ENCODE results near the gene THOC6.

The THOC6 gene

DNA sequence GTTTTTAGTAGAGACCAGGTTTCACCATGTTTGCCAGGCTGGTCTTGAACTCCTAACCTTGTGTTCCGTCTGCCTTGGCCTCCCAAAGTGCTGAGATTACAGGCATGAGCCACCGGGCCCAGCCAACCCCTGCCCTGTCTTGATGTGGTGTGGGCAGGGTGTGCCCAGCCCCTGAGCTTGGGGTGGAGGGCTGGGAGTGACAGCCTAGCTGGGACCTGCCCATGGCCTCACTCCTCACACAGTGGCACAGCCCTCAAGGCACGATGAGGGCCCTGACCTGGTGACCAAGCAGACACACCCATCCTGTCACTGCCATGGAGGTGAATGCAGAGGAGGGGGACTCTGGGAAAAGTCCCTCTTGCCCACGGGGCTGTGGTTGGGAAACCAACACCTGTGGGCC is 44.7 kb downstream of the THOC6 start:
- no peak for TF ChIP-seq TAF1 (IDR thresholded peaks at IDR 0.05; ENCODE audit: low read depth)
- TF ChIP-seq YY1 (IDR thresholded peaks at IDR 0.05; ENCODE audit: low read depth), result no peak
- TF ChIP-seq CREB1 (IDR thresholded peaks at IDR 0.05; ENCODE audit: low read depth), result no peak
- TF ChIP-seq ZBTB7A (IDR thresholded peaks at IDR 0.05; ENCODE audit: low read depth), result no peak
- TF ChIP-seq, protein P1, sequence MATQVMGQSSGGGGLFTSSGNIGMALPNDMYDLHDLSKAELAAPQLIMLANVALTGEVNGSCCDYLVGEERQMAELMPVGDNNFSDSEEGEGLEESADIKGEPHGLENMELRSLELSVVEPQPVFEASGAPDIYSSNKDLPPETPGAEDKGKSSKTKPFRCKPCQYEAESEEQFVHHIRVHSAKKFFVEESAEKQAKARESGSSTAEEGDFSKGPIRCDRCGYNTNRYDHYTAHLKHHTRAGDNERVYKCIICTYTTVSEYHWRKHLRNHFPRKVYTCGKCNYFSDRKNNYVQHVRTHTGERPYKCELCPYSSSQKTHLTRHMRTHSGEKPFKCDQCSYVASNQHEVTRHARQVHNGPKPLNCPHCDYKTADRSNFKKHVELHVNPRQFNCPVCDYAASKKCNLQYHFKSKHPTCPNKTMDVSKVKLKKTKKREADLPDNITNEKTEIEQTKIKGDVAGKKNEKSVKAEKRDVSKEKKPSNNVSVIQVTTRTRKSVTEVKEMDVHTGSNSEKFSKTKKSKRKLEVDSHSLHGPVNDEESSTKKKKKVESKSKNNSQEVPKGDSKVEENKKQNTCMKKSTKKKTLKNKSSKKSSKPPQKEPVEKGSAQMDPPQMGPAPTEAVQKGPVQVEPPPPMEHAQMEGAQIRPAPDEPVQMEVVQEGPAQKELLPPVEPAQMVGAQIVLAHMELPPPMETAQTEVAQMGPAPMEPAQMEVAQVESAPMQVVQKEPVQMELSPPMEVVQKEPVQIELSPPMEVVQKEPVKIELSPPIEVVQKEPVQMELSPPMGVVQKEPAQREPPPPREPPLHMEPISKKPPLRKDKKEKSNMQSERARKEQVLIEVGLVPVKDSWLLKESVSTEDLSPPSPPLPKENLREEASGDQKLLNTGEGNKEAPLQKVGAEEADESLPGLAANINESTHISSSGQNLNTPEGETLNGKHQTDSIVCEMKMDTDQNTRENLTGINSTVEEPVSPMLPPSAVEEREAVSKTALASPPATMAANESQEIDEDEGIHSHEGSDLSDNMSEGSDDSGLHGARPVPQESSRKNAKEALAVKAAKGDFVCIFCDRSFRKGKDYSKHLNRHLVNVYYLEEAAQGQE (IDR thresholded peaks at IDR 0.05; ENCODE audit: low read depth), result no peak
- TF ChIP-seq, protein P2, sequence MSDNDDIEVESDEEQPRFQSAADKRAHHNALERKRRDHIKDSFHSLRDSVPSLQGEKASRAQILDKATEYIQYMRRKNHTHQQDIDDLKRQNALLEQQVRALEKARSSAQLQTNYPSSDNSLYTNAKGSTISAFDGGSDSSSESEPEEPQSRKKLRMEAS (IDR thresholded peaks at IDR 0.05), result no peak
- no peak for TF ChIP-seq TEAD4 (IDR thresholded peaks at IDR 0.05)
- TF ChIP-seq, protein P3, sequence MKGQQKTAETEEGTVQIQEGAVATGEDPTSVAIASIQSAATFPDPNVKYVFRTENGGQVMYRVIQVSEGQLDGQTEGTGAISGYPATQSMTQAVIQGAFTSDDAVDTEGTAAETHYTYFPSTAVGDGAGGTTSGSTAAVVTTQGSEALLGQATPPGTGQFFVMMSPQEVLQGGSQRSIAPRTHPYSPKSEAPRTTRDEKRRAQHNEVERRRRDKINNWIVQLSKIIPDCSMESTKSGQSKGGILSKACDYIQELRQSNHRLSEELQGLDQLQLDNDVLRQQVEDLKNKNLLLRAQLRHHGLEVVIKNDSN (IDR thresholded peaks at IDR 0.05), result no peak
- no peak for TF ChIP-seq TCF12 (IDR thresholded peaks at IDR 0.05; ENCODE audit: low read depth)
- TF ChIP-seq CEBPB (IDR thresholded peaks at IDR 0.05), result no peak
- TF ChIP-seq EGR1 (IDR thresholded peaks at IDR 0.05), result no peak
- no peak for TF ChIP-seq FOXM1 (IDR thresholded peaks at IDR 0.05; ENCODE audit: borderline replicate concordance, low read depth)

DNA sequence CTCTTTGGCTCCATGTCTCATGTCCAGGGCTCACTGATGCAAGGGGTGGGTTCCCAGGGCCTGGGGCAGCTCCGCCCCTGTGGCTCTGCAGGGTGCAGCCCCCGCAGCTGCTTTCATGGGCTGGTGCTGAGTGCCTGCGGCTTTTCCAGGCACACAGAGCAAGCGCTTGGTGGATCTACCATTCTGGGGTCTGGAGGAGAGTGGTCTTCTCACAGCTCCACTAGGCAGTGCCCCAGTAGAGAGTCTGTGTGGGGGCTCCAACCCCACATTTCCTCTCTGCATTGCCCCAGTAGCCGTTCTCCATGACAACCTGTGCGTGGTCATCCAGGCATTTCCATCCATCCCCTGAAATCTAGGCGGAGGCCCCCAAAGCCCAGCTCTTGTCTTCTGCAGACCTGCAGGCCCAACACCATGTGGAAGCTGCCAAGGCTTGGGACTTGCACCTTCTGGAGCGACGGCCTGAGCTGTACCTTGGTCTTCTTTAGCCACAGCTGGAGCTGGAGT is 46.8 kb downstream of the THOC6 start:
- TF ChIP-seq CREB1 (IDR thresholded peaks at IDR 0.05; ENCODE audit: low read depth) (no peak), TAF1 (IDR thresholded peaks at IDR 0.05; ENCODE audit: low read depth) (no peak), FOXM1 (IDR thresholded peaks at IDR 0.05; ENCODE audit: borderline replicate concordance, low read depth) (no peak), NFIC (IDR thresholded peaks at IDR 0.05) (no peak), EGR1 (IDR thresholded peaks at IDR 0.05) (no peak), CEBPB (IDR thresholded peaks at IDR 0.05) (no peak), EP300 (IDR thresholded peaks at IDR 0.05; ENCODE audit: borderline replicate concordance) (no peak), TCF12 (IDR thresholded peaks at IDR 0.05; ENCODE audit: low read depth) (no peak), ZBTB7A (IDR thresholded peaks at IDR 0.05; ENCODE audit: low read depth) (no peak), TEAD4 (IDR thresholded peaks at IDR 0.05) (no peak), YY1 (IDR thresholded peaks at IDR 0.05; ENCODE audit: low read depth) (no peak), RAD21 (IDR thresholded peaks at IDR 0.05; ENCODE audit: low read depth) (no peak)
- TF ChIP-seq, protein P3 (IDR thresholded peaks at IDR 0.05), result no peak
- TF ChIP-seq, protein P1 (IDR thresholded peaks at IDR 0.05; ENCODE audit: low read depth), result no peak
- TF ChIP-seq, protein P2 (IDR thresholded peaks at IDR 0.05), result no peak

DNA sequence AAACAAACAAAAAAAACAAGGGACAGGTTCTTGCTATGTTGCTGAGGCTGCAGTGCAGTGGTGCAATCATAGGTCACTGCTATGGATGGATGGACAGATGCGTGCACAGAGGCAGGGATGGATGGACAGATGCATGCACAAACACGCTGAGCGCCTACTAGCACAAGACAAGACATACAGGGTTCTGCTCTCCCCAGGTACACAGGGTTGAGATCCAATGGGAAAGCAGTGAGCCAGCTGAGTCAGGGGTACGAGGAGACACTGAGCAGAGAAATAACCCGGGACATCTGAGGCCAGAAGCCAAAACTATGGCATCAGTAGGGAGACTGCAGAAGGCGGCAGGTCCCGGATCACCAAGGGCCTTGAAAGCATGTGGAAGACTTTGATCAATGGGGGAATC is 47.8 kb downstream of the THOC6 start:
- no peak for TF ChIP-seq CEBPB (IDR thresholded peaks at IDR 0.05)
- TF ChIP-seq RAD21 (IDR thresholded peaks at IDR 0.05; ENCODE audit: low read depth), result no peak
- TF ChIP-seq CREB1 (IDR thresholded peaks at IDR 0.05; ENCODE audit: low read depth), result no peak
- no peak for TF ChIP-seq FOXM1 (IDR thresholded peaks at IDR 0.05; ENCODE audit: borderline replicate concordance, low read depth)
- no peak for TF ChIP-seq EGR1 (IDR thresholded peaks at IDR 0.05)
- TF ChIP-seq TAF1 (IDR thresholded peaks at IDR 0.05; ENCODE audit: low read depth), result no peak
- no peak for TF ChIP-seq YY1 (IDR thresholded peaks at IDR 0.05; ENCODE audit: low read depth)
- TF ChIP-seq, protein P3 (IDR thresholded peaks at IDR 0.05), result no peak
- TF ChIP-seq, protein P1 (IDR thresholded peaks at IDR 0.05; ENCODE audit: low read depth), result no peak

DNA sequence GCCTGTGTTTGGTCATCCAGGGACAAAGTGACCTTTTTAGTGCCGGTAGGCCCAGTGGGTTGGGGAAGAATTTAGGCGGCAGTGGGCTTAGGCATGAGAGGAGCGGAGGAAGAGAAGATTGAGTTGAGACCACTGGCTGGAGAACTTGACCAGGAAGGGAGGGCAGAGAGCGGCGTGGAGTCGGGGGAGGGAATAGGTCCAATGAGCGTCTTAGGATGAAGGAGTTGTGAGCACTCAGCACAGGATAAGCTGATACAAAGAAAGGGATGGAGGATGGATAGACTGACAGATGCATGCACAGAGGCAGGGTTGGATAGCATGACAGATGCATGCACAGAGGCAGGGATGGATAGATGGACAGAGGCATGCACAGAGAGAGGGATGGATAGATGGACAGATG is 49.6 kb downstream of the THOC6 start:
- no peak for TF ChIP-seq ZBTB7A (IDR thresholded peaks at IDR 0.05; ENCODE audit: low read depth)
- no peak for TF ChIP-seq RAD21 (IDR thresholded peaks at IDR 0.05; ENCODE audit: low read depth)
- no peak for TF ChIP-seq TCF12 (IDR thresholded peaks at IDR 0.05; ENCODE audit: low read depth)
- TF ChIP-seq CREB1 (IDR thresholded peaks at IDR 0.05; ENCODE audit: low read depth), result no peak
- TF ChIP-seq YY1 (IDR thresholded peaks at IDR 0.05; ENCODE audit: low read depth), result no peak
- no peak for TF ChIP-seq TAF1 (IDR thresholded peaks at IDR 0.05; ENCODE audit: low read depth)
- TF ChIP-seq, protein P3 (IDR thresholded peaks at IDR 0.05), result no peak
- TF ChIP-seq EP300 (IDR thresholded peaks at IDR 0.05; ENCODE audit: borderline replicate concordance), result no peak
- TF ChIP-seq, protein P1 (IDR thresholded peaks at IDR 0.05; ENCODE audit: low read depth), result no peak
- no peak for TF ChIP-seq NFIC (IDR thresholded peaks at IDR 0.05)
- TF ChIP-seq EGR1 (IDR thresholded peaks at IDR 0.05), result no peak
- no peak for TF ChIP-seq CEBPB (IDR thresholded peaks at IDR 0.05)
- no peak for TF ChIP-seq TEAD4 (IDR thresholded peaks at IDR 0.05)
- TF ChIP-seq, protein P2 (IDR thresholded peaks at IDR 0.05), result no peak
- no peak for TF ChIP-seq FOXM1 (IDR thresholded peaks at IDR 0.05; ENCODE audit: borderline replicate concordance, low read depth)

Data from Ishikawa (cell line).